ENCODE measurements around the gene FBXL16.

The FBXL16 gene

GRCh38 chr16:728890-729744, 23.5 kb upstream of the FBXL16 start:
- Histone ChIP-seq H3K18ac (ENCODE audit: low read length) (peak overlapping the region; percentile 71), H3K23ac (ENCODE audit: low read depth, low read length, poor library complexity) (peak overlapping the region; percentile 96), H3K79me1 (ENCODE audit: low read depth, low read length) (peaks cover 3% of the 10 kb centered on the region), H2BK12ac (ENCODE audit: low read length) (no peak overlapping the region), H3K4ac (ENCODE audit: low read length) (no peak overlapping the region), H3K9me3 (replicated peaks in 1 of 2; ENCODE audit: control insufficient read depth in 2 of 2, insufficient read depth in 1 of 2, low read depth in 1 of 2, low read length in 2 of 2) (no peaks in the 10 kb centered on the region), H4K91ac (ENCODE audit: low read depth, low read length, poor library complexity) (no peak overlapping the region), H3K9ac (ENCODE audit: low read depth, low read length, poor library complexity) (peak overlapping the region; percentile 70), H3K4me3 (ENCODE audit: low read length in 2 of 2) (peak overlapping the region in 1 of 2 donors; percentile 75), H3K14ac (ENCODE audit: low read length) (no peak overlapping the region), H3K4me1 (ENCODE audit: control insufficient read depth in 2 of 2, insufficient read depth in 1 of 2, low read depth in 1 of 2, low read length in 2 of 2) (peaks cover 5 to 11% of the 10 kb centered on the region in 2 donors), H2BK120ac (ENCODE audit: low read depth, low read length) (no peak overlapping the region), H3K27me3 (ENCODE audit: control insufficient read depth in 3 of 3, insufficient read depth in 3 of 3, low read depth in 1 of 3, low read length in 3 of 3) (peaks cover 0 to 16% (median 0%) of the 10 kb centered on the region in 3 experiments), H2BK5ac (ENCODE audit: low read length) (no peak overlapping the region), H3K36me3 (replicated peaks in 1 of 2; ENCODE audit: control insufficient read depth in 2 of 2, insufficient read depth in 2 of 2, low read length in 2 of 2) (peaks cover 12 to 27% of the 10 kb centered on the region in 2 donors), H2BK15ac (ENCODE audit: low read length) (peak overlapping the region; percentile 94), H3K27ac (replicated peaks; ENCODE audit: low read length) (no peak overlapping the region), H4K8ac (ENCODE audit: low read depth, low read length) (no peak overlapping the region), H2AFZ (ENCODE audit: low read length) (no peak overlapping the region), H3K4me2 (ENCODE audit: insufficient read depth, low read length, poor library complexity, severe bottlenecking) (peak overlapping the region; percentile 97), H2AK5ac (ENCODE audit: low read depth, low read length) (peak overlapping the region; percentile 75)
- DNase-seq (ENCODE audit: low spot score): no peak
- WGBS, 2 donors (ENCODE audit: extremely low coverage in 2 of 2, insufficient read length in 2 of 2, insufficient replicate concordance in 1 of 2): no CpG with 5 or more reads among the region's 55 CpGs

GRCh38 chr16:728131-728889, 22.7 kb upstream of the FBXL16 start:
- Histone ChIP-seq H3K36me3 (replicated peaks in 1 of 2; ENCODE audit: control insufficient read depth in 2 of 2, insufficient read depth in 2 of 2, low read length in 2 of 2) (peaks cover 8 to 19% of the 10 kb centered on the region in 2 donors), H3K79me1 (ENCODE audit: low read depth, low read length) (peaks cover 3% of the 10 kb centered on the region), H4K8ac (ENCODE audit: low read depth, low read length) (no peak overlapping the region), H2AK5ac (ENCODE audit: low read depth, low read length) (peak overlapping the region; percentile 99), H3K14ac (ENCODE audit: low read length) (peak overlapping the region; percentile 56), H3K27me3 (ENCODE audit: control insufficient read depth in 3 of 3, insufficient read depth in 3 of 3, low read depth in 1 of 3, low read length in 3 of 3) (peaks cover 0 to 16% (median 0%) of the 10 kb centered on the region in 3 experiments), H3K4me1 (ENCODE audit: control insufficient read depth in 2 of 2, insufficient read depth in 1 of 2, low read depth in 1 of 2, low read length in 2 of 2) (peaks cover 5 to 11% of the 10 kb centered on the region in 2 donors), H3K27ac (replicated peaks; ENCODE audit: low read length) (no peak overlapping the region), H2BK5ac (ENCODE audit: low read length) (no peak overlapping the region), H3K23ac (ENCODE audit: low read depth, low read length, poor library complexity) (peak overlapping the region; percentile 96), H4K91ac (ENCODE audit: low read depth, low read length, poor library complexity) (no peak overlapping the region), H2AFZ (ENCODE audit: low read length) (peak overlapping the region; percentile 69), H2BK120ac (ENCODE audit: low read depth, low read length) (no peak overlapping the region), H2BK15ac (ENCODE audit: low read length) (peak overlapping the region; percentile 16), H3K9ac (ENCODE audit: low read depth, low read length, poor library complexity) (peak overlapping the region; percentile 90), H3K4ac (ENCODE audit: low read length) (no peak overlapping the region), H3K4me3 (ENCODE audit: low read length in 2 of 2) (peak overlapping the region; percentile 45 to 77), H2BK12ac (ENCODE audit: low read length) (peak overlapping the region; percentile 90), H3K18ac (ENCODE audit: low read length) (peak overlapping the region; percentile 93), H3K4me2 (ENCODE audit: insufficient read depth, low read length, poor library complexity, severe bottlenecking) (peak overlapping the region; percentile 97), H3K9me3 (replicated peaks in 1 of 2; ENCODE audit: control insufficient read depth in 2 of 2, insufficient read depth in 1 of 2, low read depth in 1 of 2, low read length in 2 of 2) (no peaks in the 10 kb centered on the region)
- WGBS, 2 donors (ENCODE audit: extremely low coverage in 2 of 2, insufficient read length in 2 of 2, insufficient replicate concordance in 1 of 2): no CpG with 5 or more reads among the region's 80 CpGs
- no peak for DNase-seq (ENCODE audit: low spot score)

GRCh38 chr16:727291-727977, 21.8 kb upstream of the FBXL16 start:
- H3K4me1 ChIP-seq (ENCODE audit: control insufficient read depth in 2 of 2, insufficient read depth in 1 of 2, low read depth in 1 of 2, low read length in 2 of 2): peaks cover 5 to 11% of the 10 kb centered on the region in 2 donors
- peak overlapping the region; percentile 99 for H3K14ac ChIP-seq (ENCODE audit: low read length)
- DNase-seq (ENCODE audit: low spot score): no peak
- peak overlapping the region; percentile 82 for H2BK5ac ChIP-seq (ENCODE audit: low read length)
- peaks cover 0 to 16% (median 0%) of the 10 kb centered on the region in 3 experiments for H3K27me3 ChIP-seq (ENCODE audit: control insufficient read depth in 3 of 3, insufficient read depth in 3 of 3, low read depth in 1 of 3, low read length in 3 of 3)
- H3K4ac ChIP-seq (ENCODE audit: low read length): peak overlapping the region; percentile 76
- no peak overlapping the region for H2BK120ac ChIP-seq (ENCODE audit: low read depth, low read length)
- H2AFZ ChIP-seq (ENCODE audit: low read length): peak overlapping the region; percentile 82
- peak overlapping the region; percentile 45 to 81 for H3K4me3 ChIP-seq (ENCODE audit: low read length in 2 of 2)
- H3K79me1 ChIP-seq (ENCODE audit: low read depth, low read length): peaks cover 8% of the 10 kb centered on the region
- peak overlapping the region; percentile 94 for H2BK15ac ChIP-seq (ENCODE audit: low read length)
- H2BK12ac ChIP-seq (ENCODE audit: low read length): peak overlapping the region; percentile 95
- peak overlapping the region; percentile 95 for H3K9ac ChIP-seq (ENCODE audit: low read depth, low read length, poor library complexity)
- H4K91ac ChIP-seq (ENCODE audit: low read depth, low read length, poor library complexity): no peak overlapping the region
- peak overlapping the region; percentile 99 for H2AK5ac ChIP-seq (ENCODE audit: low read depth, low read length)
- H3K23ac ChIP-seq (ENCODE audit: low read depth, low read length, poor library complexity): peak overlapping the region; percentile 99
- peak overlapping the region; percentile 72 for H4K8ac ChIP-seq (ENCODE audit: low read depth, low read length)
- H3K36me3 ChIP-seq (replicated peaks in 1 of 2; ENCODE audit: control insufficient read depth in 2 of 2, insufficient read depth in 2 of 2, low read length in 2 of 2): peaks cover 7 to 14% of the 10 kb centered on the region in 2 donors
- no peaks in the 10 kb centered on the region for H3K9me3 ChIP-seq (replicated peaks in 1 of 2; ENCODE audit: control insufficient read depth in 2 of 2, insufficient read depth in 1 of 2, low read depth in 1 of 2, low read length in 2 of 2)
- no peak overlapping the region for H3K27ac ChIP-seq (replicated peaks; ENCODE audit: low read length)
- H3K18ac ChIP-seq (ENCODE audit: low read length): peak overlapping the region; percentile 97
- peak overlapping the region; percentile 97 for H3K4me2 ChIP-seq (ENCODE audit: insufficient read depth, low read length, poor library complexity, severe bottlenecking)
- no CpG with 5 or more reads among the region's 61 CpGs for WGBS, 2 donors (ENCODE audit: extremely low coverage in 2 of 2, insufficient read length in 2 of 2, insufficient replicate concordance in 1 of 2)
